Renal pelvis (tissue), 4 donors: ENCODE results near the gene TMEM121. TPM values are rescaled to one million over a fixed set of nuclear protein-coding genes. Genes with fewer than 3 reads are reported as not detected.

Experiments
- DNase-seq: peaks from one replicate; pipeline ENCODE4 v3.0.0-alpha.2; 2013
- polyA plus RNA-seq, 3 donors: library from polyadenylated mRNA; unstranded; fragments of 120-200 nt; gene quantifications; one replicate each; pipeline ENCODE4 v1.2.1, GENCODE V29; 2013; ENCODE audit not compliant: insufficient read length in 3 of 3

TMEM121 gene
- polyA plus RNA-seq, 3 donors: 4.9 to 6.6 (median 5.4) TPM

DNA sequence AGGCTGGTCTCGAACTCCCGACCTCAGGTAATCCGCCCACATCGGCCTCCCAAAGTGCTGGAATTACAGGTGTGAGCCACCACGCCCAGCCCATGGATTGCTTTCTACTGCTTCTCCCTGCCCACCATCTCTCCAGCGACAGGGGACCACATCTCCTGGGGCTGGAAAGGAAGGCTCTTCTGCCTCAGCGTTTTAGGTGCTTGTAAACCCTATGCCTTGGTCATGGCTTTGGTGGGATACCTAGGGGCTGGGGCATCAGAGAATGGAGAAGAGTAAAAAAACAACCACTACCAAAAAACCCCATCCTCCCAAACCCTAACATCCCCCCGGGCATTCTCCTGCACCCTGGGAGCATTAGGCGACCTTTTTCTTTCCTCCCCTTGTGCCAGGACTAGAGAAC, 1.1 kb upstream of the TMEM121 start:
- DNase-seq: no peak

DNA sequence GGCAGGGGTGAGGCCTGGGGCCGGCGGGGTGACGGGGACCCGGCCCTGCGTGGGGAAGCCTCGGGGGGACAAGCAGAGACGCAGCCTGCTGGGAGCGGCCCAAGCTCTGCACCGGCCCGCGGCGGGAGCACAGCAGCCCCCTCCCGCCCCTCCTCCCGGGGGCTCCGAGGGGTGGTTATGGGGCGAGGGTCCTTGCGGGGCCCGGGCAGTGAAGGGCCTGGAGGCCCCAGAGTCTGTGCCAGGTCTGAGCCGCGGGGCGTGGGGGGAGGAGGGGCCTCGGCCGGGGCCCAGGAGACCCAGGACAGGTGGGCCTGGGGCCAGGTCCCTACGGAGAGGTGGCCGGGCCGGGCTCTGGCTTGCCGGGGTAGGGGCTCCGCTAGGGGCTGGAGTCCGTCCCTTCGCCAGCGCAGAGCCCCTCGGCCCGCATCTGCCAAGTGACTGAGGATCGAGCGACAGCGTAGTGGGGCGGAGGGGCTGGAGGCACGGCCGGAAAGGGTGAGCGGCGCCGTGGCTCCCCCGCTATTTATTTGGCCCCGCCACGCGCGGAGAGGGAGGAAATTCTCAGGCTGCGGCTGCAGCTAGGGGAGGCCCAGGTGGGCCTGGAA, 495 bp downstream of the TMEM121 start:
- no peak for DNase-seq

DNA sequence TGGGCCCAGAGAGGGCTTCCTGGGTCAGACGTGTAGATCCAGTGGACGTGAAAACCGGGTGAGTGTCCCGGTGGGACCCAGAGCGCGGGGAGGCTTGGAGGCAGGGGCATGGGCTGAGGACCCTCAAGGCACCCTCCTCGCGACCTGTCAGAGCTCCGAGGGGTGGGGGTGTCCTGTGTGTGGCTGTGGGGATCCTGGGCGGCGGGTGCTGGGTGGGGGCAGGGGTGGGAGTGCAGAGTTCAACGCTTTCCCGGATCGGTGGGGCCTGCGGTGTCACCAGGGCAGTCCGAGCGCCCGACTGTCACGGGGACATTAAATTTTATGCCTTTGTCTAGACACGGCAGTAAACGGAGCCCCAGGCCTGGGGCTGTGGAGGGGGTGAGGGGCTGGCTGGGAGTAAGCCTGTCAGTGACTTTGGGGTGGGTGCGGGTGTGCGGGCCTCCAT, 1.0 kb downstream of the TMEM121 start:
- DNase-seq: no peak

DNA sequence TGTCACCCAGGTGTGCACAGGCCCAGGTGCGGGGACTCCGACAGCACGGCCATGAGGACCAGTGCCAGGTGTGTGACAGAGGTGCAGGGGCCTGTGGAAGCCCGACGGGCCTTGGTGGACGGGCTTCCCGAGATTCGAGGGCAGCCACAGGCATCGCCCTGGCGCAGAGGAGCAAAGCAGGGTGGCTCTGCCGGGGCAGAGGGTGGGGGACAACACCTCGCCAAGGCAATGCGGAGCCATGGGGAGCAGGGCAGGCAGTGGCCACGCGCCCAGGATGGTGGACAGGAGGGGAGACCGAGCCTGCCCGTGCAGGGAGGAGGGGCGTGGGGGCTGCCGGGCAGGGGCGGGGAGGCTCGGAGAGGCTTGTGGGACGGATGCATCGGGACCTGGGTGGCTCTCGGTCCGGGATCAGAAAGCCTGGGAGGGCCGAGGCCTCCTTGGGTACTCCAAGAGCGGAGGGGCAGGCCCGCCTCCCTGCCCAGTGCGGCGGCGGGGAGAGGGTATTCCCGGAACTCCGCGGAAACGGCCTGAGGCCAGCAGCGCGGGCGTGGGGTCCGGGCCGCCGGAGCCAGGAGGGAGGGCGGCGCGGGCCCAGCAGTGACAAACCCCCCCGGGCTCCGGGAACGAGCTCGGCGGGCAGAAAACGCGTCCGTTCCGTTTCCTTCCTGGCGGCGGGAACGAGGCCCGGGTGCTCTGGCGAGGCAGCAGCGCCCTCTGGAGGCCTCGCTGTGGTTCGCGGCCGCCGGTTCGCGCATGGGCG, 1.6 kb downstream of the TMEM121 start:
- peak; percentile 74 for DNase-seq

DNA sequence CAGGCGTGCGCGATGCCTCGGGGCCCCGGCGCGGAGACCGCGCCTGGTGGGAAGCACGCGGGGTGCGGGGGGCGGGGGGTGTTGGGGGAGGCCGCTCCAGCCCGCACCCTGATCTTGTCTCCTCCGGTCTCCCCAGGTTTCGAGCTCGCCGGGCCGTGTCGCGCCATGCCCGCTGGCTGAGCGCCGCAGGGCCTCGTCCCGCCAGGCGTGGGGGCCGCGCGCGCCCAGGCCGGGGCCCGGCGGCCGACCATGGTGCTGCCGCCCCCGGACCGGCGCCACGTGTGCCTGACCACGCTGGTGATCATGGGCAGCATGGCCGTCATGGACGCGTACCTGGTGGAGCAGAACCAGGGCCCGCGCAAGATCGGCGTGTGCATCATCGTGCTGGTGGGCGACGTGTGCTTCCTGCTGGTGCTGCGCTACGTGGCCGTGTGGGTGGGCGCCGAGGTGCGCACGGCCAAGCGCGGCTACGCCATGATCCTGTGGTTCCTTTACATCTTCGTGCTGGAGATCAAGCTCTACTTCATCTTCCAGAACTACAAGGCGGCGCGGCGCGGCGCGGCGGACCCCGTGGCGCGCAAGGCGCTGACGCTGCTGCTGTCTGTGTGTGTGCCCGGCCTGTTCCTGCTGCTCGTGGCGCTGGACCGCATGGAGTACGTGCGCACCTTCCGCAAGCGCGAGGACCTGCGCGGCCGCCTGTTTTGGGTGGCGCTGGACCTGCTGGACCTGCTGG, 2.4 kb downstream of the TMEM121 start:
- DNase-seq: no peak

DNA sequence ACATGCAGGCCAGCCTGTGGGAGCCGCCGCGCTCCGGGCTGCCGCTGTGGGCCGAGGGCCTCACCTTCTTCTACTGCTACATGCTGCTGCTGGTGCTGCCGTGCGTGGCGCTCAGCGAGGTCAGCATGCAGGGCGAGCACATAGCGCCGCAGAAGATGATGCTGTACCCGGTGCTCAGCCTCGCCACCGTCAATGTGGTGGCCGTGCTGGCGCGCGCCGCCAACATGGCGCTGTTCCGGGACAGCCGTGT, 2.9 kb downstream of the TMEM121 start:
- DNase-seq: no peak

DNA sequence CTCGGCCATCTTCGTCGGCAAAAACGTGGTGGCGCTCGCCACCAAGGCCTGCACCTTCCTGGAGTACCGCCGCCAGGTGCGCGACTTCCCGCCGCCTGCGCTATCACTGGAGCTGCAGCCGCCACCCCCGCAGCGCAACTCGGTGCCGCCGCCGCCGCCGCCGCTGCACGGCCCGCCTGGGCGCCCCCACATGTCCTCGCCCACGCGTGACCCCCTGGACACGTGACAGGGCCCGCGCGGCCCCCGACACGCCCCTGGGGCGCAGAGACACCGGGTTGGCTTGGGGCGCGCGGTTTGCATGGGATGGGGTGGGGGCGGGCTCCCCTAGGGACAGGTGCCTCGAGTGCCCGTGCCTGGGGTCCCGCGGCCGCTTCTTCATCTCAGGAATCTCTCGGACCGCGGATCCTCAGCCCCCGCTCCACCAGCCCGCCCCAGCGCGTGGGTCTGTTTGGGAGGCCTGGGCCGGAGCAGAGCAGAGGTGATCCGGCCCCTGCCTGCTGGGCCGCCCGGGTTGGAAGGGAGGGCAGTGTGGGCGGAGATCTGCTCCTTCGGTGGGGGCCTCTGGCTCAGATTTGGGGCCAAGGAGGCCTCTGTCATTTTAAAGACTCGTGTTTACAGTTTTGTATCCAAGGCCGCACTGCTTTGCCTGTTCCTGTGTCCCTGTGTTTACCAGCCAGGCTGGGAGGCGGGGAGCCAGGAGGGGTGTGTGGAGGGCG, 3.3 kb downstream of the TMEM121 start:
- no peak for DNase-seq

DNA sequence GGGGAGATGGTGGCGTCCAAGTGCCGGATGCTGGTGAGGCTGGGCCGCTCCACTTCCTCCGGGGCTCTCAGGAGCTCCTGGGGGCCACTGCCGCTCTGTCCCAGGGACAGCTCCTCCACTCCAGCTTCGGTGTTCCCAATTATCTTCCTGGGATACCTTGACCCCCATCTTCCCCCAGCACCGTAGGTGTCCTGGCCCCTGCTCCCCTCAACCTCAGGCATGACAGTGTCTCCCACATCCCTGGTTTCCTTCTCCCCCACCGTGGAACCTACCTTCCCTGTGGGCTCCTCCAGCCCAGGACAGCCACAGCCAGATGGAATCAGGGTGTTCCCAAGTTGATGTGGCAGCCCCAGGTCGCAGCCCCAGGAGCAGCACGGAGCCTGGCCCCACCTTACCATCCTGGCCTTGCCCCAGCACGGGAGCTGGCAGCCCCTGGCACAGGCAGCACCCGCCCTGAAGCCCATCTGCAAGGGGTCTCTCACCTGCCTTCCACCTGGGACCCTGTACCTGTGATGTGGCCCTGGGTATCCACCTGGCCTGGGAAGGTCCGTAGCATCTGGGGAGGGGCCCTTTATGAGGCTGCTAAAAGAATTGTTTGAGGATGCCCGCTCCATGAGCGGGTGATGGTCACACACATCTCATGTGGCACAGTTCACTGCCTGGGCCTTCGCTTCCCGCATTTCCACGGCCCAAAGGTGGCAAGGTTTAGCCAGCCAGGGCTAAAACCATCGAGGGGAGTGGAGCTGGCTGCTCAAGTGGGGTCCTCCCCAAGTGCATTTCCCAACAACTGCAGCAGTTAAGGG, 4.1 kb downstream of the TMEM121 start:
- no peak for DNase-seq

DNA sequence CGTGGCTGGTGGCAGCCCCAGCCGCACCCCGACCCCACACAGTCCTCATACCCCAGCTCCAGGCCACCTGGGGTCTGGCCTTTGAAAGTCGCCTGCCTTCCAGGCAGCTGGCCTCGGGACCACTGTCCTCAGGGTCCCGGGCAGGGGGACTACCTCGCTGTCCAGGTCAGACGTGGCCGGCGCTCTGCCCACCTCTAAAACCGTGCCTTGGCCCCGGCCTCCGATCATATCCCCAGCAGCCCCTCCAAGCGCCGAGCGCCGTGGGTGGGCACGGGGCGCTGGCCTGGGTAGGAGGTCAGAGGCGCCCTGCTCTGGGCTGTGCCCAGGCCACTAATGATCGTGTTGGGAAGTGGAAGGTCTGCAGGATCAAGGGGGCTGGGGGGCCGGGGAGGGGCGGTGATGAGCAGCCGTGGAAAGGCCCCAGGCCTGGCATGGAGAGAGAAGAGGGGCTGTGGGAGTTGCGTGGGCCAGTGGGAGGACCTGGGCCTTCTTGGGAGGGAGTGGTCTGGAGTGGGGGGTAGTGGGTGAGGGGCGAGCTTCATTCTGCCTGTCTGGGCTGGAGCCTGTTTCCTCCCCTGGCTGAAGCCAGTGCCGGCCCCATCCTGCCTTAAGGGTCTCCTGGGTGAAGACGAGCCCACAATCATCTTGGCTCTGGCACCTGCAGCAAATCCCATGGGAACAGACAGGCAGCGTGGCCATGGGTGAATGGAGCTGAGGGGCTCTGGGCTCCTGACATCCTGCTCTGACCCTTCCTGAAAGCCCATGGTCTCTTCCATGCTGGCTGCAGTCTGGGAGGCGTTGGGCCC, 4.9 kb downstream of the TMEM121 start:
- DNase-seq: no peak

DNA sequence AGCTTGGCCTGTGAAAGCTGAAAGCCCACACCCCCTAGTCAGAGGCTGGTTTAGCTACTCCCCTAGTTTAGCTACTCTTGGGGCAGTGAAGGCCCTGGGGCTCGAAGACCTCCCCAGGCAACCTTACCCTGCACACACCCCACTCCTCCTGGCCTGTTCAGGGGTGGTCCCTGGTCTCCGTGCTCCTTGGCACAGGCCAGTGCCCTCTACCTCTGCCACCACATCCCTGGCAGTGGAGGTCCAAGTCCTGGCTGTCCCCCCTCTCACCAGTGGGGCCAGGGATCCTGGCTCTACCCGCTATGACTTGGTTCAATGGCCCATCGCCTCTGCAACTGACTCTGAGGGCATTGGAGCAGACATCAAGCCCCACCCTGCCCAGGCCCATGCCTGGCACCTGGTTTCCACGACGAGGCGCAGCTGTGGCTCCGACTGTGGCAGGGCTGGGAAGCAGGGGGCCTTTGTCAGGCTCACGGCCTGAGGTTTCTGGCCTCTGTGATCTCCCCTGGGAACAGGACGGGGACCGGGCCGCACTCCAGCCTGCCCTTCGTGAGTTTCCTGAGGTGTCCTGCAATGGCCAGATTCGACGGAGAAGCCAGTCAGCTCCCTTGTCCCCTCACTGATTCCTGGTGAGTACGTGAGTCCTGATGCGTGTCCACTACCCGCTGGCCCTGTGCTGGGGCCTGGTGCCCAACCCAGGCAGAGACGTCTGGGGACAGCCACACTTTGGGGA, 5.7 kb downstream of the TMEM121 start:
- DNase-seq: no peak

DNA sequence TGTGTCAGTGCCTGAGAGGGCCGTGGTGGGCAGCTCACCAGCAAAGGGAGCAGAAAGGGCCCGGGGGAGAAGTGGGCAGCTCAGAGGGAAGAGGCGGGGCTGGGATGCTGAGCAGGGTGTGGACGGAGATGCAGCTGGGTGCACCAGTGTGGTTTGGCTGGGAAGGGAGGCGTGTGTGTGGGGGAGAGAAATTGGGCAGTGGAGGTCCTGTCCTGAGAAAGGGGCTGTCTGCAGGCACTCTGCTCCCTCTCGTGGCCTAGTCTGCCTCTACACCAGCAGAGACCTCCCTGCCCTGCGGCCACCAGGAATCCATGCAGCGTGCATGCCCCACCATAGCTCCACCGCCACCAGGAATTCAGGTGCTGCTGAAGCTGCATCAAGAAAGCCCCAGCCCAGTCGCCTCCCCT, 6.4 kb downstream of the TMEM121 start:
- DNase-seq: no peak

DNA sequence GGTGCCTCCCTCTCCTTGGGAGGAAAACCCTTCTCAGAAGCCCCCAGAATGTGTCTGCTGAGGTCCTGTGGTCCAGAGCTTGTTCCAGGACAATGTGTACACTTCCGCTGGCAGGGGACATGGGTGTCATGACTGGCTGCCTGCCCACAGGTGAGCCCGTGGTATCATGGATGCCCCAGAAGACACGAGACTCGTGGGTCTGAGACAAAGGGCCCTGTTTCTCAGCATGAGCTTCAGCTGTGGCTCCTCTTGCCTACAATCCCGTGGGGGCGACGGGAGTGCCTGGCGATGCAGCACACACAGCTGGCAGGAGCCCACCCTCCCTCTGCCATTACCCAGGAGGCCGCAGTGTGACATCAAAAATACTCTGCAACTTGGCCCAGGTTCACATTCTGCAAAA, 7.0 kb downstream of the TMEM121 start:
- DNase-seq: no peak

DNA sequence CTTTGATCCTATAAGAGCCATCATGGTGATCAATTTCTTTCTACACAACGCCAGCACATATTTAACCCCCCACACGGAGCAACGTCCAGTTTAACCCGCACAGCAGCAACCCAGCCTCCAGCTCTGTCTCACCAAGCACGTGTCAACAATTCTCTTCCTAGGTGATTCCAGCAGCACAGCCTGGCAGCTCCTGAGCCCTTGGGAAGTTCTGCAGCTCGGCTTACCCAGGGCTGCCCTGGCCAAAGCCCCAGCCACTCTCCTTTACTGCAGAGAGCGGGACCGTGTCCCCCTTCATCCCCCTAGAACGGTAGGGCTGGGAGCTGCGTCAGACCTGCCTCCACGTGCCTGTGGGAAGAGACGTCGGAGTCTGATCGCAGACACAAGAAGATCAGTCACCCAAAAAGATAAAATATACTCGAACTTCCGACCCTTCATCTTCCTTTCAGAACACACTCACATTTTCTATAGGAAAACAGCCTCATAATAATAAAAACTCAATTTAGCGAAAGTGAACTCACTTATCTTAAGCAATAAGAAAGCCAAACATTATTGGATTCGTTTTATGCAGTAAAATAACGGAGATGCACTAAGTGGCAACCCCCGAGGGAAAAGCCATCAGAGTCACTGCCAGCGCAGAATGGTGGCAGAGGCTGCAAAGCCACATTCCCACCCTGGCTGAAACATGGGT, 7.6 kb downstream of the TMEM121 start:
- DNase-seq: no peak

DNA sequence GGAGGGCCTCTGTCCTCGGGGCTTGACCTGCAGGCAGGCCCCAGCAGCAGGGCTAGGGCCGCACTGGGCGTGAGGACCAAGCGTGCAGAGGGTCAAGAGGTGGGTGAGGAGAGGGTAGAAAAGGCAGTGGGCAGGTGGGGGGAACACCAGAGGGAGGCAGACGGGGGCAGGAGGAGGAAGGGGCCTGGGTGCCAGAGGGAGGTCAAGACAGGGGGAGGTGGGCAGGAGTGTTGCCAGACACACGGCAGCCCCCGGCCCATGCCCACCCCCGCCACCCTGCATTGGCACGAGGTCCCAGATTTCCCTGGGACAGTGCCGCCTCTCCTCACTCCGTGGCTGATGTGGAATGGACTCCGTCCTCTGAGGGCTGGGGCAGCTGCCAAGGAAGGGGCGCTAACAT, 8.2 kb downstream of the TMEM121 start:
- DNase-seq: no peak

DNA sequence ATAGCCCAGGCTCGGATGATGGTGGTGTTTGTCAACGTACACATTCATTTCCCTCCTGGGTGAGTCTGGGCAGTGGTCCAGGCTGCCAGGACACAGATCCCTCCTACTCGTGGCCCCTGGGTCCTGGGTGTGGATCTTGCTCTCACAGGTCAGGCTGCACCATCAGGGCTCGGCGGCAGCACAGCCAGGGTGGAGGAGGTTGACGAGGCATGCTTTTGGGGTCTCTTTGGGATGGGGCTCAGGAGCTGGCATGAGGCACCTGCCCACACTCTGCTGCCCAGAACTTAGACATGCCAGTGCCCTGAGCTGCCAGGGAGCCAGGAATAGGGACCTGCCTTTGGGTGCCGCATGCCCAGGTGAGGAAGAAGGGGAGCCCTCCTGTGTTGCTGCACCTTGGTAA, 9.7 kb downstream of the TMEM121 start:
- no peak for DNase-seq

DNA sequence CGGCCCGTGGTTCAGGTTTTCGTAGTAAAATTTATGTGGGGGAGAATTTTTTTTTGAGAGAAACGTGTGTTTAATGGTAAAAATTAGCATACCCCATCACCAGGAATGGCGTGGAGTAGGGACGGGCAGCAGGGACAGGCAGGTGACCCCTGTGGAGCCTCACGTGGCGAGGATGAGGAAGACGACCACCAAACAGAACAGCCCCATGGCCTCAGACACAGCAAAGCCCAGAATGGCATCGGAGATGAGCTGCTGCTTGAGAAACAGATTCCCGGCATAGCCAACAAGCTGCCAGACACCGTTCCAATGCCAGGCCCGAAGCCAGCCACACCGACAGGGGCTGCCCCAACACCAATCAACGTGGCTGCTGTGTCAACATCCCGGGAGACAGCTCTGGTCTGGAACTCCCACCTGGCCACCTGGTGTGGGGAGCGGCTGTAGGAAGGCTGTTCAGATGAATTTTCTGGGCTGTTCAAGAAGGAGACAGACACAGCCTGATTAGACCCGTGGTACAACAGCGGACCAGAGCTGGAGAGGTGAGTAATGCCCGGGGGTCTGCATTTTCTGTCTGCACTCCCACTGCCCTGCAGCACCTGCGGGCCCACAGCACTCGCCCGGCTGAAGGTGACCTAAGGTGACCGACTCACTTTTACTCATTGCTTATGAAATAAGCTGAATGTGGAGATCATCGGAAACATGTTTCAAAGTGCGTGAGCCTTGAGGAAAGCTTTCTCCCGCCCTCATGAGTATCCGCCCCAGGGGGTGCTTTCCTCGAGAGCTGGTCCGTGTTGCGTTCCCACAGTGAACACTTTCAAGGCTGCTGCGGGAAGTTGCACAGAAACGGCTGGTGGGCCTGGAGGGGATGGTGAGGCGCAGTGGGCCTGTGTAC, 10.6 kb downstream of the TMEM121 start:
- no peak for DNase-seq

DNA sequence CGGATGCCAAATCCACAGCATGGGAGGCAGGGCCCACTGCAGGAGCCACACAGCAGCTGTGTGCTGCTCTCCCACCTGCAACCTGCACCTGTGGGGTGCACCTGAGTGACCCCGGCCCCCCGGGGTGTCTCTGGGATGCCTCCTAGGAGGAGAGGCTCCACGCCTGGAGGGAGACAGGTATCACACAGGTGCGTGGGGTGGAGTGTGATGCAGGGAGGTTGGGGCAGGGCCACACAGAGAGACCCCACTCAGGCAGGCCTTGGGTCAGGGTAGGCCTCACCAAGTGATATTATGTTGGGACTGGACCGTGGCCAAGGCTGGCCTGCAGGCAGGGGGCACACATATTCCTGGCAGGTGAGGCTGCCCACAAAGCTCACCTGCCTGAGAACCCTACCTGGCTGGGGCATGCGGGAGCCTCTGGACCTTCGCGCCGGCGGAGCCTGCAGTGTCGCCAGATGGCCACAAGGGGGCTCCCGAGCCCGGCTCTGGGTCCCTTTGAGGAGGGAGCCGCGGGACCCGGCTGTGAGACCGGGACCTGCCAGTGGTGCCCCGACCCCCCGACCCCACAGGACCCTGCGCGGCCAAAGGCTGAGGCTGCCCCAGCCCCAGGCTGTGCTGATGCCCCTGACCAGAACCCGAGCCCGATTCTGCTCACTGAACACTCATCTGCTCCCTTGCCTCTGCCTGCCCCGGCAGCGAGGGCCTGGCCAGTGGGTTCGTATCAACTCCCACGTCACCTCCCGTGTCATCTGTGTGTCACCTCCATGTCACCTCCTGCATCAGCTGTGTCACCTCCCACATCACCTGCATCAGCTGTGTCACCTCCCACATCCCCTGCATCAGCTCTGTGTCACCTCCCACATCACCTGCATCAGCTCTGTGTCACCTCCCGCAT, 11.4 kb downstream of the TMEM121 start:
- no peak for DNase-seq
